Parathyroid adenoma (tissue), 2 donors: ENCODE data around the gene ABCC4.

Experiments
- H2AFZ ChIP-seq: fragments of 300-600 bp; sonication (generic); one replicate; pipeline ENCODE4 v1.7.0; 2017; ENCODE audit warnings: antibody characterized with exemption, mild to moderate bottlenecking
- H3K27ac ChIP-seq: fragments of 300-600 bp; sonication (generic); one replicate; pipeline ENCODE4 v1.7.0; 2017
- H3K27me3 ChIP-seq: fragments of 300-600 bp; sonication (generic); one replicate; pipeline ENCODE4 v1.7.0; 2017; ENCODE audit warnings: low read length; ENCODE audit not compliant: control insufficient read depth, insufficient read depth
- H3K36me3 ChIP-seq: fragments of 300-600 bp; sonication (generic); one replicate; pipeline ENCODE4 v1.7.0; 2017; ENCODE audit warnings: low read length; ENCODE audit not compliant: control insufficient read depth, insufficient read depth
- H3K4me1 ChIP-seq: fragments of 300-600 bp; sonication (generic); one replicate; pipeline ENCODE4 v1.7.0; 2017; ENCODE audit warnings: control low read depth
- H3K4me2 ChIP-seq: fragments of 300-600 bp; sonication (generic); one replicate; pipeline ENCODE4 v1.7.0; 2017; ENCODE audit warnings: low read length
- H3K4me3 ChIP-seq: fragments of 300-600 bp; sonication (generic); one replicate; pipeline ENCODE4 v1.7.0; 2017; ENCODE audit warnings: low read depth, low read length
- H3K79me2 ChIP-seq: fragments of 300-600 bp; sonication (generic); one replicate; pipeline ENCODE4 v1.7.0; 2017; ENCODE audit warnings: control low read depth
- H3K9ac ChIP-seq: fragments of 300-600 bp; sonication (generic); one replicate; pipeline ENCODE4 v1.7.0; 2017; ENCODE audit warnings: mild to moderate bottlenecking
- H3K9me3 ChIP-seq: fragments of 300-600 bp; sonication (generic); one replicate; pipeline ENCODE4 v1.7.0; 2017; ENCODE audit warnings: low read length; ENCODE audit not compliant: control insufficient read depth
- TF ChIP-seq, protein P1 (sequence below): fragments of 300-600 bp; sonication (generic); IDR thresholded peaks from one replicate; pipeline ENCODE4 v1.7.0; 2017; ENCODE audit warnings: antibody characterized with exemption, mild to moderate bottlenecking
- donor health status: primary hyperparathyroidism.

The ABCC4 gene

DNA sequence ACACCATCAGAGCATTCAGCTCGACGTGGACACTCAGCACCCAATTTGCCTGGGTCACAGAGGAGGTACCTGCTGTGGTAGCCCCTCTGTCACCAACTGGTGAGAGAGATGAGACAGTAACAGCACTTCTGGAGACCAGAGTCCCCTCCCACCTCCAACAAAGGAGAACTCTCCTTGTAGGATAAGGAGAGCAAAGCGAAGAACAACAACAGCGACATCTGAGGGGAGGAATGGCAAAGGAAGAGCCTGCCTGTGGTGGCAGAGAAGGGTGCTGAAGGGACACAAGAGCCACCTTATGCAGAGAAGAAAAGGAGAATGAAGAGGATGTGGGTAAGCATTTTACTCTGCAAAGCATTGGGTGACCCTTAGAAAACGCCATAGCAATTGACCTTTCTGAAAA lies 167.8 kb downstream of the ABCC4 start:
- H3K79me2 ChIP-seq = no peaks in the 10 kb centered on the region
- no peak overlapping the region for H3K9ac ChIP-seq
- no peaks in the 10 kb centered on the region for H3K9me3 ChIP-seq
- no peaks in the 10 kb centered on the region for H3K27me3 ChIP-seq
- H3K4me1 ChIP-seq = no peaks in the 10 kb centered on the region
- no peak overlapping the region for H3K27ac ChIP-seq
- H3K4me2 ChIP-seq = no peak overlapping the region
- no peak overlapping the region for H3K4me3 ChIP-seq
- TF ChIP-seq, protein P1, sequence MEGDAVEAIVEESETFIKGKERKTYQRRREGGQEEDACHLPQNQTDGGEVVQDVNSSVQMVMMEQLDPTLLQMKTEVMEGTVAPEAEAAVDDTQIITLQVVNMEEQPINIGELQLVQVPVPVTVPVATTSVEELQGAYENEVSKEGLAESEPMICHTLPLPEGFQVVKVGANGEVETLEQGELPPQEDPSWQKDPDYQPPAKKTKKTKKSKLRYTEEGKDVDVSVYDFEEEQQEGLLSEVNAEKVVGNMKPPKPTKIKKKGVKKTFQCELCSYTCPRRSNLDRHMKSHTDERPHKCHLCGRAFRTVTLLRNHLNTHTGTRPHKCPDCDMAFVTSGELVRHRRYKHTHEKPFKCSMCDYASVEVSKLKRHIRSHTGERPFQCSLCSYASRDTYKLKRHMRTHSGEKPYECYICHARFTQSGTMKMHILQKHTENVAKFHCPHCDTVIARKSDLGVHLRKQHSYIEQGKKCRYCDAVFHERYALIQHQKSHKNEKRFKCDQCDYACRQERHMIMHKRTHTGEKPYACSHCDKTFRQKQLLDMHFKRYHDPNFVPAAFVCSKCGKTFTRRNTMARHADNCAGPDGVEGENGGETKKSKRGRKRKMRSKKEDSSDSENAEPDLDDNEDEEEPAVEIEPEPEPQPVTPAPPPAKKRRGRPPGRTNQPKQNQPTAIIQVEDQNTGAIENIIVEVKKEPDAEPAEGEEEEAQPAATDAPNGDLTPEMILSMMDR = no peak
- no peaks in the 10 kb centered on the region for H3K36me3 ChIP-seq
- no peak overlapping the region for H2AFZ ChIP-seq

DNA sequence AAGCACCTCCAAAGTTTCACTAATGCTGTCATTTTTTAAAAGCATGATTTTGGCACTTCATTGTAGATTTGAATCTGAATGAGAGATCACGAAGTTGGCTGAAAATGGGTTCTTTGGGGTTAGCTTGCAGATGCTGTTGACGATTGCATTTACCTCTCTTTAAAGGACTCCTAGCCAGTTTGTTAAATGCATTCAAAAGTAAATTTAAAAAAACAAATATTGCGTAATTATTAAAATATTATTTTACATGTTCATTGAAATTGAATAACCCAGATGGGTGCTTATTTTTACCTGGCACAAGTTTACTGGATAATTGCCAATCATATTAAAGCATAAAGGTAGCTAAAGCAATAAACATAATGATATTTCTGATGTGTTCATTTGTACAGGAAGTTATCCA lies 172.2 kb downstream of the ABCC4 start:
- Histone ChIP-seq H3K4me1 (no peaks in the 10 kb centered on the region), H3K9me3 (no peaks in the 10 kb centered on the region), H3K9ac (no peak overlapping the region), H3K36me3 (no peaks in the 10 kb centered on the region), H3K27ac (no peak overlapping the region), H3K79me2 (no peaks in the 10 kb centered on the region), H3K4me2 (no peak overlapping the region), H3K27me3 (no peaks in the 10 kb centered on the region), H3K4me3 (no peak overlapping the region), H2AFZ (no peak overlapping the region)
- TF ChIP-seq, protein P1 = no peak

DNA sequence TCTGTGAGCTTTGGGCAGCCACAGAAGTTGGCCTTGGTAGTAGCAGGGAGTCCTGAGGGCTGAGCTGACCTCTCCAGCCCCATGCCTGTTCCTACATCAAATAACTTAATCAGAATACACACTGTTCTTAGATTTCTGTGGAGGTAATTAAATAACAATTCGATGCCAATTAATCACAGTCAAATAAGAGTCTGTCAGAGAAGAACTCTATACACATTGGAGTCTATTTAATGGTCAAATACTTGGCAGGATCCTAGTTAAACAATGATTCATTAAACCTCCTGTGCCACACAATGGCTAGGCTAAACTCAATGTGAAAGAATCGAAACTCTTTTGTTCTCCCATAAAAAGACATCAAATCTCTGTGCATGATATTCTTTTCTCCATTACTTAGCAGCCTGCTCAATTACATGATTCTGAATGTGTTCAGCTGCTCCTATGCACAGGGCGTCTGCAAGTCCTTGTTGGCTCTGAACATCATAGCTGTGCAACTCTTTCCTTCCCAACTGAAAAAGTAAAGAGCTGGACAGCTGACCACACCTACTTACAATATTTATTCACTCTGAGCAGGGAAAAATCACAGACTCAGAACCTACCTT lies 173.1 kb downstream of the ABCC4 start:
- no peaks in the 10 kb centered on the region for H3K27me3 ChIP-seq
- no peak overlapping the region for H3K27ac ChIP-seq
- H3K4me1 ChIP-seq = no peaks in the 10 kb centered on the region
- no peaks in the 10 kb centered on the region for H3K36me3 ChIP-seq
- no peak overlapping the region for H3K4me3 ChIP-seq
- no peaks in the 10 kb centered on the region for H3K79me2 ChIP-seq
- TF ChIP-seq, protein P1 = no peak
- H3K4me2 ChIP-seq = no peak overlapping the region
- no peak overlapping the region for H2AFZ ChIP-seq
- H3K9me3 ChIP-seq = no peaks in the 10 kb centered on the region
- no peak overlapping the region for H3K9ac ChIP-seq

DNA sequence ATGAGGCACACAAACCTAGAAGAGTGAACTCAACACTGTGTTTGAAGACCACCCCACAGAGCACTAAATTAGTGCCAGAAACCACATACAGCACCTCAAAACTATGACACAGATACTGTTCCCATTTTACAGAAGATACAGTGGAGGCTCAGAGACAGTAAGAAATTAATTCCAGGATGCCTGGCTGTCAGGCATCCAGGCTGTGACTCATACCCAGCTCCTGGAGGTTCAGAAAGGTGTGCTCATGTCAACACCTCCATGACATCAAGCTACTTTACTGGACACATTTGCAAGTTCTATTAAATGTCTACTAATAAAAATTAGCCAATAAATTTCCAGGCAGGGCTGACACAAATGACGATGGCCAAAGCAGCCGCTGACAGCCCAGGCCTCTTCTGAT lies 176.3 kb downstream of the ABCC4 start:
- Histone ChIP-seq H3K27me3 (no peaks in the 10 kb centered on the region), H2AFZ (no peak overlapping the region), H3K4me3 (no peak overlapping the region), H3K27ac (no peak overlapping the region), H3K9ac (no peak overlapping the region), H3K79me2 (no peaks in the 10 kb centered on the region), H3K4me1 (no peaks in the 10 kb centered on the region), H3K4me2 (no peak overlapping the region), H3K36me3 (no peaks in the 10 kb centered on the region), H3K9me3 (no peaks in the 10 kb centered on the region)
- TF ChIP-seq, protein P1 = no peak

DNA sequence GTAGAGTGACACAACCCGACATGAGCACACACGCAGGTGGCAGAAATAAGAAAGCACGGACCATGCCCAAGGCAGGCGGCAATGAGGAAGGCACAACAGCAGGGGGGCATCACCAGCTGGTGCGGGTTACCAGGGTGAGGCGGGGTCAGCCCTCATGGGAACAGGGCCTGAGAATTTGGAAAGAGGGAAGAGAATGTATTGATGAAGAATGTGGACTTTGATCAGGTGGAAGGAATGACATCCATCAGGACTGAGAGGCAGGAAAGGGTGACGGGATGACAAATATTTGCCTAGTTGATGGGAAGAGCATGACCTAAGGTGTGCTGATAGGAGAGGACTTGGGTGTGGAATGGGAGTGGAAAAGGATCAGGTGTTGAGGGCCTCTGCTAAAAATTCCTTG lies 177.5 kb downstream of the ABCC4 start:
- no peaks in the 10 kb centered on the region for H3K79me2 ChIP-seq
- H3K4me2 ChIP-seq = no peak overlapping the region
- H3K9ac ChIP-seq = no peak overlapping the region
- no peaks in the 10 kb centered on the region for H3K27me3 ChIP-seq
- no peak overlapping the region for H3K4me3 ChIP-seq
- H3K27ac ChIP-seq = no peak overlapping the region
- no peak overlapping the region for H2AFZ ChIP-seq
- no peaks in the 10 kb centered on the region for H3K4me1 ChIP-seq
- TF ChIP-seq, protein P1 = no peak
- H3K36me3 ChIP-seq = no peaks in the 10 kb centered on the region
- no peaks in the 10 kb centered on the region for H3K9me3 ChIP-seq
